ENCODE data around the gene VAMP2.

DNA sequence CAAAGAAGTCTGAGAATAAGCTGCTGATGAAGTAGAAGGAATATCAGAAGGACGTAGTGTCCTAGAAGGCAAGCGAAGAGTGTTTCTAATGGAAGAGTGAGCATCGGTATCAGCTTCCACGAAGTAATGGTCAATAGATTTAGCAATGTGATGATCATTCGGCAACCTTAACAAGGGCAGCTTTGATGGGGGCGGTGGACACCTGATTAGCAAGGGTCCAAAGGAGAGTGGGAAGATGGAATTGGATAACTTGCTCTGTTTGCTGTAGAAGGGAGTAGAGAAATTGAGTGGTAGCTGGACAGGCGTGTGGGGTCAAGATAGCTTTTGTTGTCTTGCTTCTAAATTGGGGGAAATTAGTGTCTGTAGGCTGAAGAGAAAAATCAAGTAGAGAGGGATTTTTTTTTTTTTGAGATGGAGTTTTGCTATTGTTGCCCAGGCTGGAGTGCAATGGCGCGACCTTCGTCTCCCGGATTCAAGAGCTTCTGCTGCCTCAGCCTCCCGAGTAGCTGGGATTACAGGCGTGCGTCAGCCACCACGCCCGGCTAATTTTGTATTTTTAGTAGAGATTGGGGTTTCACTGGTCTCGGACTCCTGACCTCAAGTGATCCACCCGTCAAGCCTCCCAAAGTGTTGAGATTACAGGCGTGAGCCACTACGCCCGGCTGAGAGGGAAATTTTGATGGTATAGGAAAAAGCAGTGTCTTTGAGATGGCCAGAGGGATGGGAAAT is 24.9 kb downstream of the VAMP2 start:
- TF ChIP-seq, protein P1, sequence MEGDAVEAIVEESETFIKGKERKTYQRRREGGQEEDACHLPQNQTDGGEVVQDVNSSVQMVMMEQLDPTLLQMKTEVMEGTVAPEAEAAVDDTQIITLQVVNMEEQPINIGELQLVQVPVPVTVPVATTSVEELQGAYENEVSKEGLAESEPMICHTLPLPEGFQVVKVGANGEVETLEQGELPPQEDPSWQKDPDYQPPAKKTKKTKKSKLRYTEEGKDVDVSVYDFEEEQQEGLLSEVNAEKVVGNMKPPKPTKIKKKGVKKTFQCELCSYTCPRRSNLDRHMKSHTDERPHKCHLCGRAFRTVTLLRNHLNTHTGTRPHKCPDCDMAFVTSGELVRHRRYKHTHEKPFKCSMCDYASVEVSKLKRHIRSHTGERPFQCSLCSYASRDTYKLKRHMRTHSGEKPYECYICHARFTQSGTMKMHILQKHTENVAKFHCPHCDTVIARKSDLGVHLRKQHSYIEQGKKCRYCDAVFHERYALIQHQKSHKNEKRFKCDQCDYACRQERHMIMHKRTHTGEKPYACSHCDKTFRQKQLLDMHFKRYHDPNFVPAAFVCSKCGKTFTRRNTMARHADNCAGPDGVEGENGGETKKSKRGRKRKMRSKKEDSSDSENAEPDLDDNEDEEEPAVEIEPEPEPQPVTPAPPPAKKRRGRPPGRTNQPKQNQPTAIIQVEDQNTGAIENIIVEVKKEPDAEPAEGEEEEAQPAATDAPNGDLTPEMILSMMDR (IDR thresholded peaks at IDR 0.05; ENCODE audit: low read depth, low read length), result no peak
- TF ChIP-seq EZH2phosphoT487 (IDR thresholded peaks at IDR 0.05; ENCODE audit: low read depth), result no peak

Data from OCI-LY3 (cell line).